ENCODE data around the gene MIGA1. TPM values are rescaled to one million over a fixed set of nuclear protein-coding genes. Genes with fewer than 3 reads are reported as not detected.

The MIGA1 gene
- total and polyA plus RNA-seq, 9 of the 15 experiments (the other 6 are each of a cell fraction or from before 2014, with no cell fraction given), result 1.6 to 5.1 (median 2.9) TPM

- BruUV-seq (replicated peaks), result no TSS peak
- POLR2A ChIA-PET, result no interaction called here
- Histone ChIP-seq H3K4me2 (ENCODE audit: insufficient read depth, low read length) (no peak overlapping the region), H3K4me1 (replicated peaks in 1 of 2; ENCODE audit: control insufficient read depth in 2 of 2, insufficient read depth in 2 of 2, low read length in 2 of 2) (peaks cover 2 to 11% of the 10 kb centered on the region in 2 experiments; a peak in 3 of 5 replicates), H4K20me1 (replicated peaks; ENCODE audit: control insufficient read depth, insufficient read depth, low read length) (no peaks in the 10 kb centered on the region), H3K27me3 (ENCODE audit: control insufficient read depth in 2 of 2, insufficient read depth in 2 of 2, low read length in 2 of 2) (no peaks in the 10 kb centered on the region), H3K36me3 (ENCODE audit: control insufficient read depth, insufficient read depth, low read length) (no peaks in the 10 kb centered on the region), H3K4me3 (no peak overlapping the region), H3K9me3 (replicated peaks; ENCODE audit: control insufficient read depth, insufficient read depth, low read depth, low read length) (no peaks in the 10 kb centered on the region), H2AFZ (ENCODE audit: low read depth, low read length) (no peak overlapping the region), H3K9ac (ENCODE audit: insufficient read depth in 1 of 2, low read depth in 2 of 2, low read length in 2 of 2) (no peak overlapping the region), H3K79me2 (ENCODE audit: control insufficient read depth, insufficient read depth, low read length) (no peaks in the 10 kb centered on the region), H3K27ac (ENCODE audit: extremely low read depth, low read depth, low read length) (no peak overlapping the region), H3K9me1 (ENCODE audit: control insufficient read depth, insufficient read depth, low read length) (no peaks in the 10 kb centered on the region)
- ATAC-seq (no peak), FAIRE-seq (no peak), DNase-seq (ENCODE audit: extremely low read depth in 1 of 4, low spot score in 3 of 4) (no peak)
- intact Hi-C loops (cut with micrococcal nuclease), result no loop called here
- no CpG with 5 or more reads among the region's 1 CpG for WGBS (ENCODE audit: insufficient coverage, low coverage, missing lambda C conversion rate)
- CTCF ChIA-PET (ENCODE audit: low intra/inter-chr PET ratio), result no interaction called here
- in situ Hi-C loops (cut with MboI), result no loop called here
- TF ChIP-seq ZBTB8A (IDR thresholded peaks at IDR 0.05; ENCODE audit: partially characterized antibody) (no peak), ZFPM2 (CRISPR knock-in tag; IDR thresholded peaks at IDR 0.05) (no peak), BRD9 (IDR thresholded peaks at IDR 0.05; ENCODE audit: low read depth, partially characterized antibody) (no peak), NR3C1 (CRISPR knock-in tag; IDR thresholded peaks at IDR 0.05) (no peak), PCBP1 (IDR thresholded peaks at IDR 0.05; ENCODE audit: low read depth, low read length, poor library complexity, severe bottlenecking) (no peak), ZBTB12 (CRISPR knock-in tag; IDR thresholded peaks at IDR 0.05) (no peak), U2AF2 (optimal IDR thresholded peaks at IDR 0.05; ENCODE audit: low read depth, low read length) (no peak), MNT (conservative IDR thresholded peaks at IDR 0.05) (no peak), ZNF830 (CRISPR knock-in tag; IDR thresholded peaks at IDR 0.05) (no peak), FOXJ3 (CRISPR knock-in tag; IDR thresholded peaks at IDR 0.05) (no peak), ARID3B (CRISPR knock-in tag; IDR thresholded peaks at IDR 0.05; ENCODE audit: borderline replicate concordance) (no peak), SAFB (IDR thresholded peaks at IDR 0.05; ENCODE audit: borderline replicate concordance, low read depth, low read length) (no peak), TCF15 (CRISPR knock-in tag; IDR thresholded peaks at IDR 0.05) (no peak), E2F1 (CRISPR knock-in tag; IDR thresholded peaks at IDR 0.05) (no peak), NFATC3 (IDR thresholded peaks at IDR 0.05) (no peak), ATF3 (IDR thresholded peaks at IDR 0.05) (no peak), ATF3 (CRISPR knock-in tag; conservative IDR thresholded peaks at IDR 0.05) (no peak)
Observed at GRCh38 chr1:77891200-77891599, 111.8 kb downstream of the MIGA1 start.

Measured in K562 (cell line).